ENCODE data around the gene CLMN.

The CLMN gene

GRCh38 chr14:95260537-95261361, 59.0 kb downstream of the CLMN start:
- peak; percentile 96 for DNase-seq

DNA sequence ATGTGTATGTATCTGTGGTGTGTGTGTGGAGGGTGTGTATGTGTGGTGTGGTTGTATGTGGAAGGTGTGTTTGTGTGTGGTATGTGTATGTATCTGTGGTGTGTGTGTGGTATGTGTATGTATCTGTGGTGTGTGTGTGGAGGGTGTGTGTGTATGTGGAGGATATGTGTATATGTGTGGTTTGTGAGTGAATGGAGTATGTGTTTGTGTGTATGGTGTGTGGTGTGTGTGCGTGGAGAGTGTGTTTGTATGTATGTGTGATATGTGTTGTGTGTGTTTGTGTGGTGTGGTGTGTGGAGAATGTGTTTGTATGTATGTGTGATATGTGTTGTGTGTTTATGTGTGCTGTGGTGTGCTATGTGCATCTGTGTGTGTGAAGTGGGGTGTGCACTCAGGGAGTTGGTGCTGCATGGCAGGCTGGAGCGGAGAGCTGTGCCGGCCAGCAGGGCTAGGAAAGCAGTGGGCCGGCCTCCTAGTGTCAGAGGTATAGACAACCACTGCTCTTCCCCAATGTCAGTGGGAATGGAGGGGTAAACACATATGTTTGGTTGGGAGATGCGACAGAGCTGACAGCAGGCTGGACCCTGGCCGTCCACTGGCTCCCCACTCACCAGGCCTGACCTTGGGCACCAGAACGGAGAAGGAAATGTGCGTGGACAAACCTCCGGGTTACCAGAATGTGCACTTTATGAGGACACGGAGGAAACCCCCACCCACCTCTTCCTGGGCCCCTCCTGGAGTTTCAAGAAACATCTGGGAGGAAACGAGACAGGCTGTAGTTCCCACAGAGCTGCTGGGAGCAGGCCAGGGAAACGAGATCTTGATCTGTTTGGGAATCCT, 60.7 kb downstream of the CLMN start:
- DNase-seq, result no peak

GRCh38 chr14:95258156-95258555, 61.6 kb downstream of the CLMN start:
- DNase-seq, result no peak

GRCh38 chr14:95257521-95257920, 62.2 kb downstream of the CLMN start:
- DNase-seq, result no peak

DNA sequence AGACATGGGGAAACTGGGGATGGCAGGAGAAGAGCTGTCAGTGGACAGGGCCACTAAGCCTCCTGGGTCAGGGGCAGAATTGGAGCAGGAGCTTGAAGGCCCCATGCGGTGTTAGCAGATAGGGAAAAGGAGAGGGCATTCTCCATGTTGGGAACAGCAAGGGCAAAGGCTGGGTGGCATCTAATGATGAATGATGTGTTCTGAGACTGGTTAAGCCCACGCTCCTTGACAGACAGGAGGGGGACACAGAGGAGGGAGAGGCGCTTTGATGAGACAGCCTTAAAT, 63.0 kb downstream of the CLMN start:
- no peak for DNase-seq

GRCh38 chr14:95256002-95256775, 63.5 kb downstream of the CLMN start:
- no peak for DNase-seq

DNA sequence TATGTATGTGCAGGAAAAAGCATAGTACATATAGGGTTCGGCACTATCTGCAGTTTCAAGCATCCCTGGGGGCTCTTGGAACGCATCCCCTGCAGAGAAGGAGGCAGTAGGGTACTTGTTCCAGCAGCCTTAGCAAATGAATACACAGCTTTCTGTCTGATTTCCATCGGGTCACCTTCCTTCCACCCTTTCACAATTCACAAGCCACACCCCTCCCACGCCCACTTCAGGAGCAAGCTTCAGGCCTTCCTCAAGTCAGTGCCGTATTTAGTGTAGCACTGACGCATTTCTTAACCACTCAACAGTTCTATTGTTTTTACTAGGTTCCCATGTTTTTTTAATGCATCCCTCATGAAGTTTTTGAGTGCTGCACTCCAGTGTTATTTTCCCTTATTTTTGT, 64.2 kb downstream of the CLMN start:
- DNase-seq, result peak; percentile 65

DNA sequence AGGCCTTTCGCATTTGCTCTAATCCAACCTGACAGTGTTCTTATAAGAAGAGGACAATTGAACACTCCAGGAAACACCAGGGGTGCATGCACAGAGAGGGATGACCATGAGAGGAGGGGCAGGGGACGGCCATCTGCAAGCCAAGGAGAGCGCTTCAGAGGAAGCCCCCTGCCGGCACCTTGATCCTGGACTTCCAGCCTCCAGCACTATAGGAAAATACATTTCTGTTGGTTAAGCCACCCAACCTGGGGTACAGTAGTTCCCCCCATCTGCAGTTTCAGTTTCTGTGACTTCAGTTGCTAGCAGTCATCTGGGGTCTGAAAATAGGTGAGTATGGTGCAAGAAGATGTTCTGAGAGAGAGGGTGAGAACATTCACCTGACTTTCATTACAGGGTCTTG, 64.7 kb downstream of the CLMN start:
- no peak for DNase-seq

GRCh38 chr14:95254288-95254687, 65.4 kb downstream of the CLMN start:
- DNase-seq, result peak; percentile 42

DNA sequence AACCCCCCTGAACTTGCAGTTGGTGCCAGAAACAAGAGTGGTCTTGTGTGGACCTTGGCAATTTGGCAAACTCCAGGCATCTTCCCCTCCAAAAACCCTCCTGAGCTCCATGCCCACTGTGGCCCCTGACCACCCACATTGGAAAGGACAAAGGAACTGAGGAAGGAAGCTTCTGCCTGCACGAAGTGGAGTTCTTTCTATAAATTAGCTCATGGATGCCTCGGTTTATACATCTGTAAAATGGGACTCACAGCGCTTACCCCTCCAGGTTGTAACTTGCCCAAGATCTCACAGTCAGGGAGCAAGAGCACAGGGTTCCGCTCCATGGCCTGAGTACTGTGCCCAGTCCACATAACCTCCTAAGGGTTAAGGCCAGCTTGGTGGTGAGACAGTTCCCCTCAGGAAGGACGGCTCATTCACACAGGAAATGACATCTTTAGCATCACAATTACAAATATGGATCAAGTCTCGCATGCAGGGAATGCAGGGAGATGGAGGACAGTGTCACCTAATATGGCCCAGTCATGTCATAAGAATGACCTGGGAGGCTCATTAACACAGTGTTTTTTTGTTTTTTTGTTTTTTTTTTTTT, 66.6 kb downstream of the CLMN start:
- no peak for DNase-seq

- DNase-seq, result no peak
Measured at GRCh38 chr14:95252219-95252618, 67.5 kb downstream of the CLMN start.

GRCh38 chr14:95250936-95251335, 68.8 kb downstream of the CLMN start:
- DNase-seq, result peak; percentile 38

DNA sequence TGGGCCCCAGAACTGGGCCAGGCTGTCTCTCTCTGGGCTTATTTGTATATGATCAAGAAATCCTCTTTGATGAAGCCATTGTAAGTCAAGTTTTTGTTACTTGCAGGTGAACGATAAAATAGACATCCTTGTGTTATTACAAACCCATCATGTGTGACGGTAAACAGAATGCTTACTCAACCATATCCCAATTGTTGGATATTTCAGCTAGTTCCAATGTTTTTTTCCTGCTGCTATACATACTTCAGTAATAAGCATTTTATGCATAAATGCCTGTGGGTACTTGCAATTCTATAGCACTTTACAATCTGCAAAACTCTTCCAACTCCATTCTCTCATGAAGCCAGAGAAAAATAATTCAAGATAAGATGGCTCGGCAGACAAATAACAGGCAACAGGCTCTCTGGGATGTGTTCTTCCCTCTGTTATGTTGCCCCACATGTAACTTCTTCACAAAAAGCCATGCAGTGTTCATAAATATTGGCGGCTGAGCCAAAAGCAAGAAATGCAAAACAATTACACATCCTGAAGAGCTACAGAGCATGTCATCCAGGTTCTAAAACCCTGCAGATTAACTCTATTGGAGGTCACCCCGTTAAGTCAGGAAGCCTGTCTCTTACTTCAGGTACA, 69.5 kb downstream of the CLMN start:
- DNase-seq, result peak; percentile 28

GRCh38 chr14:95248432-95248831, 71.3 kb downstream of the CLMN start:
- peak; percentile 91 for DNase-seq

DNA sequence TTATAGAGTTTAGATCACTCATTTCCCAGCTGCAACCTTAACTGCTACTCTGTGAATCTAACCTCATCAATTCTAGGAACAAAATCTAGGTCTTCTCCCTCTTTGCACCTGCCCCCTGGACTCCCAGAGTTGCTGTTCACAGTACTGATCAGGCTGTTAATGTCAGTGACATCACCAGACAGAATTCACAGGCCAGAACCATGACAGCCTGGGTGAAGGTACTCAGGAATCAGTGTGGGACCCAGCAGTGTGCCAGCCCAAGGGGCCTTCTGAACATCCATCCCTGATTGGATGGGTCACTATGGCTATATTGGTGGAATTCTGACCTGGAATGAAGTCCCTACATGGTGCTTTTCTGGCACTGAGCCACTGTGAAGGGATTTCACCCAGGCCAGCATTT, 72.8 kb downstream of the CLMN start:
- no peak for DNase-seq

DNA sequence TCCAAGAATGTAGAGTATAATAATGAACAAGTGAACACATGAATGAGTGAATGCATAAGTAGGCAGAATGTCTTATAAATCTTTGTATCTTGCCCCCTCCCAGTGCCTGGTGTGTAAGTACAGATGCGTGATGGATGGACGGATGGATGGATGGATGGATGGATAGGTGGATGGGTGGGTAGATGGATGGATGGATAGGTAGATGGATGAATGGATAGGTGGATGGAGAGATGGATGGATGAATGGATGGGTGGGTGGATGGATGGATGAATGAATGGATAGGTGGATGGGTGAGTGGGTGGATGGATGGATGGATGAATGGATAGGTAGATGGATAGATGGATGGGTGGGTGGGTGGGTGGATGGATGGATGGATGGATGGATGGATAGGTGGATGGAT, 74.4 kb downstream of the CLMN start:
- no peak for DNase-seq

GRCh38 chr14:95244587-95244986, 75.1 kb downstream of the CLMN start:
- DNase-seq, result no peak

DNA sequence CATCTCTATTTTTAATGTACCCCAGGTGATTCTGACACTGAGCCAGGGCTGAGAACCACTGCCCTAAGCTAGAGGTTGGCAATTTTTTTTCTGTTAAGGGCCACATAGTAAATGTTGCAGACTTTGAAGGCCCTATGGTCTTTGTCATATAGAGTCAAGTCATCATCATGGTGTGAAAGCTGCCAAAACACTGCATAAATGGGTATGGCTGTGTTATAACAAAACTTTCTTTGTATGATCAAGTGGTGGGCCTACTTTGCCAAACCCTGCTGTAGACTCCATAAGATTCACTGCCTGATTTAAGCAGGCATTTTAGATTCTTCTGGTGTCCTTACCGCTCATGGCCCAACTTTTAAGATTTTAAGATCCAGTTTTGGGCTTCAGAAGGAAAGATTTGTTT, 76.8 kb downstream of the CLMN start:
- DNase-seq, result no peak

GRCh38 chr14:95240859-95241813, 78.6 kb downstream of the CLMN start:
- peak; percentile 44 for DNase-seq

- DNase-seq, result no peak
Measured at GRCh38 chr14:95238487-95239298, 81.0 kb downstream of the CLMN start.

DNA sequence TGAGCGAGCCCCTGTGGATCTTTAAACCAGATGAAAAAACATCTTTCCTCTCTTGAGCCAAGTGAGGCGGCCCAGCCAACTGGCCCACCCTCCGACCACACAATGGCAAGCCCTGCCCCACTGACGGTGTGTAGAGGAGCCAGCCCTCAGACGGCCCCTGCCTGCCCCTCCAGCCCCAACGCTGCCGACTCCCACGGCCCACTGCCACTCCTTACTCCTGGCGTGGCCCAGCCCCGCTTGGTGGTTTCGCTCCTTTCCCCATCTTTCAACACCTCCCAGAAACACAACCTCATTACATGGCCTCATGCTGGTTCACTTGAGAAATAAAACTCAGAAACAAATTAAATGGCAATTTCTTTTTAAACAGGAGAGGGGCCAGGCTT, 81.8 kb downstream of the CLMN start:
- DNase-seq, result no peak
